ENCODE results near the gene SLC12A3.

Gene SLC12A3, protein sequence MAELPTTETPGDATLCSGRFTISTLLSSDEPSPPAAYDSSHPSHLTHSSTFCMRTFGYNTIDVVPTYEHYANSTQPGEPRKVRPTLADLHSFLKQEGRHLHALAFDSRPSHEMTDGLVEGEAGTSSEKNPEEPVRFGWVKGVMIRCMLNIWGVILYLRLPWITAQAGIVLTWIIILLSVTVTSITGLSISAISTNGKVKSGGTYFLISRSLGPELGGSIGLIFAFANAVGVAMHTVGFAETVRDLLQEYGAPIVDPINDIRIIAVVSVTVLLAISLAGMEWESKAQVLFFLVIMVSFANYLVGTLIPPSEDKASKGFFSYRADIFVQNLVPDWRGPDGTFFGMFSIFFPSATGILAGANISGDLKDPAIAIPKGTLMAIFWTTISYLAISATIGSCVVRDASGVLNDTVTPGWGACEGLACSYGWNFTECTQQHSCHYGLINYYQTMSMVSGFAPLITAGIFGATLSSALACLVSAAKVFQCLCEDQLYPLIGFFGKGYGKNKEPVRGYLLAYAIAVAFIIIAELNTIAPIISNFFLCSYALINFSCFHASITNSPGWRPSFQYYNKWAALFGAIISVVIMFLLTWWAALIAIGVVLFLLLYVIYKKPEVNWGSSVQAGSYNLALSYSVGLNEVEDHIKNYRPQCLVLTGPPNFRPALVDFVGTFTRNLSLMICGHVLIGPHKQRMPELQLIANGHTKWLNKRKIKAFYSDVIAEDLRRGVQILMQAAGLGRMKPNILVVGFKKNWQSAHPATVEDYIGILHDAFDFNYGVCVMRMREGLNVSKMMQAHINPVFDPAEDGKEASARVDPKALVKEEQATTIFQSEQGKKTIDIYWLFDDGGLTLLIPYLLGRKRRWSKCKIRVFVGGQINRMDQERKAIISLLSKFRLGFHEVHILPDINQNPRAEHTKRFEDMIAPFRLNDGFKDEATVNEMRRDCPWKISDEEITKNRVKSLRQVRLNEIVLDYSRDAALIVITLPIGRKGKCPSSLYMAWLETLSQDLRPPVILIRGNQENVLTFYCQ

DNA sequence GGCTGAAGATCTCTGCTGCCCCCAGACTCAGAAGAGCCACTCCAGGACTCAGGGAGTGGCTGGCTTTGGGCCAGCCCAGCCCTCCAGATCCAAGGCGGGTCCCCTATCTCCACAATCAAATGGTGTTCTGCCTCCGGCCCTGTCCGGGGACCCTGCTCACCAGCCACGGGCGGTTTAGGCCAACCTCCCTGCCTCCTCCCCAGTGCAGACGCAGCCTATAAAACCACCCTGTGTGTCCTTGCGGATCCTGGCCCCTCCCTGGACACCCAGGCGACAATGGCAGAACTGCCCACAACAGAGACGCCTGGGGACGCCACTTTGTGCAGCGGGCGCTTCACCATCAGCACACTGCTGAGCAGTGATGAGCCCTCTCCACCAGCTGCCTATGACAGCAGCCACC is at the start of gene SLC12A3:
Gene SLC12A3, plus strand, starts transcription at position 248 of the 400 bp plus-strand sequence. Its CDS starts 29 bp downstream, at position 277.
- H3K27ac ChIP-seq = no peak within 1 kb of the TSS
- peaks cover 4% of the 10 kb centered on the region for H3K79me2 ChIP-seq
- no peak within 1 kb of the TSS for H3K4me2 ChIP-seq (ENCODE audit: low read length)
- H3K4me1 ChIP-seq = peaks cover 21% of the 10 kb centered on the region
- no peak for TF ChIP-seq CTCF (IDR thresholded peaks at IDR 0.05)
- no peaks in the 10 kb centered on the region for H3K9me3 ChIP-seq (ENCODE audit: control insufficient read depth, low read length)
- no peak within 1 kb of the TSS for H3K4me3 ChIP-seq (ENCODE audit: low read depth, low read length)
- H3K9ac ChIP-seq = no peak within 1 kb of the TSS
- H3K36me3 ChIP-seq (ENCODE audit: control insufficient read depth, insufficient read depth, low read length) = no peaks in the 10 kb centered on the region
- peak within 1 kb of the TSS; percentile 41 for H2AFZ ChIP-seq
- H3K27me3 ChIP-seq (ENCODE audit: control insufficient read depth, insufficient read depth, low read length) = no peaks in the 10 kb centered on the region

- H2AFZ ChIP-seq = no peak overlapping the region
- H3K79me2 ChIP-seq = no peaks in the 10 kb centered on the region
- H3K9ac ChIP-seq = no peak overlapping the region
- no peaks in the 10 kb centered on the region for H3K27me3 ChIP-seq (ENCODE audit: control insufficient read depth, insufficient read depth, low read length)
- H3K27ac ChIP-seq = no peak overlapping the region
- no peaks in the 10 kb centered on the region for H3K36me3 ChIP-seq (ENCODE audit: control insufficient read depth, insufficient read depth, low read length)
- no peak overlapping the region for H3K4me3 ChIP-seq (ENCODE audit: low read depth, low read length)
- TF ChIP-seq CTCF (IDR thresholded peaks at IDR 0.05) = no peak
- H3K4me1 ChIP-seq = no peaks in the 10 kb centered on the region
- no peaks in the 10 kb centered on the region for H3K9me3 ChIP-seq (ENCODE audit: control insufficient read depth, low read length)
- no peak overlapping the region for H3K4me2 ChIP-seq (ENCODE audit: low read length)
These were observed 49.3 kb upstream of the SLC12A3 start for GRCh38 chr16:56815721-56816120.

GRCh38 chr16:56817056-56817455 is 48.0 kb upstream of the SLC12A3 start:
- Histone ChIP-seq H3K79me2 (no peaks in the 10 kb centered on the region), H3K27ac (no peak overlapping the region), H3K4me3 (ENCODE audit: low read depth, low read length) (no peak overlapping the region), H3K4me2 (ENCODE audit: low read length) (no peak overlapping the region), H3K36me3 (ENCODE audit: control insufficient read depth, insufficient read depth, low read length) (no peaks in the 10 kb centered on the region), H3K4me1 (no peaks in the 10 kb centered on the region), H3K9ac (no peak overlapping the region), H3K27me3 (ENCODE audit: control insufficient read depth, insufficient read depth, low read length) (no peaks in the 10 kb centered on the region), H3K9me3 (ENCODE audit: control insufficient read depth, low read length) (no peaks in the 10 kb centered on the region), H2AFZ (no peak overlapping the region)
- TF ChIP-seq CTCF (IDR thresholded peaks at IDR 0.05) = no peak

DNA sequence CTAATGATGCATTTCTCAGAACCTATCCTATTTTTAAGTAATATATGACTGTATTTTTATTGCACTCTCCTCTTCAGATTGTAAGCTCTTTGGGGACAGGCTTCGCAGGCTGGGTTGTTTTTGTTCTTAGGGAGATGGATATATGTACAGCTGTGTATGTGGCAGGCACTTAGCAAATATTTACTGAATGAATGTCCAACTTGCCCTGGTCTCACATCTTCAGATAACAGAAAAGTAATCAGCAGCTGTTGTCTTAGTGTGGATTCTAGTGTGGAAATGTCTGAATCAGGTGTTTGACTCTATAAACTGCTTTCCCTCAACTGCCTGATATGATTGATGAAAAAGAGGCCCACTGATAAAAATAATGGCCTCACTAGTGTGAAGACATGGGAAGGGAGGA is 47.1 kb upstream of the SLC12A3 start:
- Histone ChIP-seq H2AFZ (no peak overlapping the region), H3K27me3 (ENCODE audit: control insufficient read depth, insufficient read depth, low read length) (no peaks in the 10 kb centered on the region), H3K4me3 (ENCODE audit: low read depth, low read length) (no peak overlapping the region), H3K36me3 (ENCODE audit: control insufficient read depth, insufficient read depth, low read length) (no peaks in the 10 kb centered on the region), H3K79me2 (no peaks in the 10 kb centered on the region), H3K9ac (no peak overlapping the region), H3K4me2 (ENCODE audit: low read length) (no peak overlapping the region), H3K4me1 (no peaks in the 10 kb centered on the region), H3K27ac (no peak overlapping the region), H3K9me3 (ENCODE audit: control insufficient read depth, low read length) (no peaks in the 10 kb centered on the region)
- TF ChIP-seq CTCF (IDR thresholded peaks at IDR 0.05) = no peak

All from parathyroid adenoma (tissue), 2 donors.